ENCODE results near the gene SMIM3. TPM values are rescaled to one million over a fixed set of nuclear protein-coding genes. Genes with fewer than 3 reads are reported as not detected.

Gene SMIM3
- total RNA-seq (2021; fragmentation: NEBNext Ultra II Directional; extraction: Animal tissue kit (Norgen Biotek cat#: 25700)) (10.4 and 13.2 TPM in 2 replicates), polyA plus RNA-seq (2011; rRNA removed) (15.7 and 16.4 TPM in 2 replicates), polyA minus RNA-seq (2011; rRNA and poly(A)+ RNA removed) (9.1 and 11.0 TPM in 2 replicates)
- polyA plus RNA-seq (2011; cell fraction: cytosol; rRNA removed): 13.1 TPM
- polyA plus RNA-seq (2011; cell fraction: nucleus; rRNA removed): 10.0 TPM
- 9.6 to 14.6 TPM (median 10.6 TPM) in 4 replicates for polyA plus RNA-seq (2012, experiment 1 of 2)
- polyA plus RNA-seq (2012, experiment 2 of 2): 16.3 TPM
- 6.2 TPM for polyA plus RNA-seq (2013, experiment 1 of 2)
- 5.9 TPM for polyA plus RNA-seq (2013, experiment 2 of 2)
- 6.7 TPM for polyA minus RNA-seq (2011; cell fraction: cytosol; rRNA and poly(A)+ RNA removed)
- polyA minus RNA-seq (2011; cell fraction: nucleus; rRNA and poly(A)+ RNA removed): 4.5 TPM
- long read RNA-seq, experiment 1, transcript SMIM3-201 (2 exons, 2,332 nt): major isoform, 12 of 13 reads
- long read RNA-seq, experiment 1, partial matches to known transcripts: 0 of 13 reads
- long read RNA-seq, experiment 1, other reads (novel, unspliced or antisense): 1 of 13 reads
- long read RNA-seq, experiment 2, transcript SMIM3-201 (2 exons, 2,332 nt): major isoform, 25 of 27 reads
- long read RNA-seq, experiment 2, partial matches to known transcripts: 0 of 27 reads
- long read RNA-seq, experiment 2, other reads (novel, unspliced or antisense): 2 of 27 reads

GRCh38 chr5:150778517-150779396, at the start of gene SMIM3:
Gene SMIM3, plus strand, starts transcription at chr5:150778757. Its CDS starts 16,684 bp downstream, at chr5:150795441.
- no peaks in the 10 kb centered on the region for H3K9me3 ChIP-seq (ENCODE audit: insufficient read depth in 2 of 2, low read depth in 1 of 2, low read length in 1 of 2)
- H4K91ac ChIP-seq (replicated peaks; ENCODE audit: insufficient read length, low read length): no peak within 1 kb of the TSS
- H3K4me3 ChIP-seq (ENCODE audit: extremely low read depth in 1 of 4, insufficient read depth in 2 of 4, low read depth in 3 of 4, low read length in 4 of 4): peak within 1 kb of the TSS; percentile 51 to 80 (median 74)
- H3K4me1 ChIP-seq (replicated peaks in 1 of 4; ENCODE audit: control insufficient read depth in 3 of 4, insufficient read depth in 4 of 4, low read length in 3 of 4): peaks cover 6 to 14% (median 10%) of the 10 kb centered on the region in 4 experiments; a peak in 5 of 7 replicates
- H2BK12ac ChIP-seq (ENCODE audit: low read depth, low read length): peak within 1 kb of the TSS; percentile 53; the same call in 1 of the 2 replicates
- no peak within 1 kb of the TSS for H2BK120ac ChIP-seq (replicated peaks; ENCODE audit: low read depth, low read length)
- H3K79me1 ChIP-seq (ENCODE audit: low read depth, low read length): no peaks in the 10 kb centered on the region
- H3K27ac ChIP-seq (ENCODE audit: low read depth, low read length): 0 out of 2 replicates have a peak within 1 kb of the TSS, but pooled peaks have one; percentile 8
- peak within 1 kb of the TSS; percentile 67; the same call in 1 of the 2 replicates for H2BK15ac ChIP-seq (ENCODE audit: low read length)
- H4K20me1 ChIP-seq (replicated peaks in 1 of 2; ENCODE audit: control insufficient read depth in 1 of 2, insufficient read depth in 2 of 2, low read length in 2 of 2): no peaks in the 10 kb centered on the region
- FAIRE-seq (no peak), DNase-seq (ENCODE audit: low read depth in 1 of 2, low spot score in 2 of 2) (peak in 1 of 2 experiments; percentile 86)
- peak within 1 kb of the TSS; percentile 54; the same call in 1 of the 2 replicates for H2AFZ ChIP-seq (ENCODE audit: low read length)
- peak within 1 kb of the TSS; percentile 45; the same call in 1 of the 2 replicates for H2BK5ac ChIP-seq (ENCODE audit: low read depth, low read length)
- no peak within 1 kb of the TSS for H4K5ac ChIP-seq (ENCODE audit: insufficient read length, low read depth, low read length)
- no peak within 1 kb of the TSS for H2AK5ac ChIP-seq (ENCODE audit: low read depth, low read length)
- H3K4me2 ChIP-seq (ENCODE audit: insufficient read depth in 1 of 2, low read depth in 2 of 2, low read length in 2 of 2): peak within 1 kb of the TSS; percentile 68 to 92
- H3K23me2 ChIP-seq (ENCODE audit: low read depth, low read length): peaks cover 7% of the 10 kb centered on the region; the same call in 1 of the 2 replicates
- peak within 1 kb of the TSS; percentile 36 to 67 (median 52); a peak in 6 of 7 replicates for H3K9ac ChIP-seq (replicated peaks in 1 of 4; ENCODE audit: extremely low read depth in 1 of 4, low read depth in 3 of 4, low read length in 3 of 4)
- H3K18ac ChIP-seq (ENCODE audit: extremely low read depth, low read length): peak within 1 kb of the TSS; percentile 76
- peak within 1 kb of the TSS; percentile 76 for H4K8ac ChIP-seq (ENCODE audit: extremely low read depth, insufficient read depth, low read length)
- H3K36me3 ChIP-seq (ENCODE audit: control insufficient read depth in 2 of 4, insufficient read depth in 4 of 4, low read length in 3 of 4): 0 out of 8 replicates have a peak, but pooled peaks cover 0 to 3% (median 0%) of the 10 kb centered on the region in 4 experiments
- H3K23ac ChIP-seq (ENCODE audit: insufficient read length): no peak within 1 kb of the TSS
- H3K14ac ChIP-seq (ENCODE audit: insufficient read length): no peak within 1 kb of the TSS
- H3K79me2 ChIP-seq (ENCODE audit: control insufficient read depth in 1 of 2, insufficient read depth in 2 of 2, low read length in 2 of 2): no peaks in the 10 kb centered on the region
- WGBS, 2 experiments (ENCODE audit: extremely low coverage in 1 of 2, insufficient coverage in 1 of 2, insufficient read length in 1 of 2, insufficient replicate concordance in 2 of 2, low coverage in 1 of 2, low lambda C conversion rate in 2 of 2, missing lambda C conversion rate in 1 of 2): 3% methylated on average over 42 of the region's 59 CpGs; no CpG with 5 or more reads in 1 of the 2 experiments
- no peak within 1 kb of the TSS for H3K4ac ChIP-seq (replicated peaks; ENCODE audit: insufficient read length, low read depth, low read length)
- POLR2A ChIA-PET (ENCODE audit: partially characterized antibody): interaction anchor here (0.8 to 2.5 kb wide), 13 partner anchors 8 to 329 kb away, joined by 3 to 10 read pairs (median 3); partner anchors contain the start of genes DCTN4, RBM22, RPS14 and ZNF300
- H3K56ac ChIP-seq (replicated peaks; ENCODE audit: insufficient read length, low read depth, low read length): no peak within 1 kb of the TSS
- H3K27me3 ChIP-seq (replicated peaks in 1 of 4; ENCODE audit: control insufficient read depth in 3 of 4, extremely low read depth in 1 of 4, insufficient read depth in 3 of 4, low read length in 3 of 4): peaks cover 0 to 8% (median 0%) of the 10 kb centered on the region in 4 experiments; a peak in 3 of 7 replicates
- CTCF ChIA-PET (ENCODE audit: partially characterized antibody): interaction anchor here (0.7 to 6.5 kb wide), 17 partner anchors 8 to 311 kb away, joined by 3 to 40 read pairs (median 5); partner anchors contain the start of genes DCTN4, IRGM and RBM22
- peak within 1 kb of the TSS; percentile 66 for H2BK20ac ChIP-seq (ENCODE audit: low read length)
- no peak for TF ChIP-seq SP2 (IDR thresholded peaks at IDR 0.05; ENCODE audit: low read length)
- TF ChIP-seq GTF2F1 (IDR thresholded peaks at IDR 0.05; ENCODE audit: borderline replicate concordance, low read depth, low read length): no peak
- peak; percentile 88 for TF ChIP-seq MAX (IDR thresholded peaks at IDR 0.05)
- no peak for TF ChIP-seq SP1 (IDR thresholded peaks at IDR 0.05; ENCODE audit: low read depth, low read length)
- TF ChIP-seq SUZ12 (IDR thresholded peaks at IDR 0.05; ENCODE audit: low read length): no peak; the same call in 1 of the 2 replicates
